ENCODE measurements around the gene SNX8.

DNA sequence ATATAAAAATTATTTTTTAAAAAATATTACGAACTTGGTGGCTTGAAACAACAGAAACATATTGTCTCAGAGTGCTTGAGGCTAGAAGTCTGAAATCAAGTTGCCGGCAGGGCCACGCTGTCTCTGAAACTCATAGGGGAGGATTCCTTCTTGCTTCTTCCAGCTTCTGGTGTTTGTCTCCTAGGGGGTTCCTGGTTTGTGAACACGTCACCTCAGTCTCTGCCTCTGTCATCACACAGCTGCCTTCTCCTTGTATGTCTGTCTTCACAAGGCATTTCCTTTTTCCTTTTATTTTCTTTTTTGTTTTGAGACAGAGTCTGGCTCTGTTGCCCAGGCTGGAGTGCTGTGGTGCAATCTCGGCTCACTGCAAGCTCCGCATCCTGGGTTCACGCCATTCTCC is 12.7 kb upstream of the SNX8 start:
- no peak for TF ChIP-seq EP300 (IDR thresholded peaks at IDR 0.05)
- TF ChIP-seq, protein P1, sequence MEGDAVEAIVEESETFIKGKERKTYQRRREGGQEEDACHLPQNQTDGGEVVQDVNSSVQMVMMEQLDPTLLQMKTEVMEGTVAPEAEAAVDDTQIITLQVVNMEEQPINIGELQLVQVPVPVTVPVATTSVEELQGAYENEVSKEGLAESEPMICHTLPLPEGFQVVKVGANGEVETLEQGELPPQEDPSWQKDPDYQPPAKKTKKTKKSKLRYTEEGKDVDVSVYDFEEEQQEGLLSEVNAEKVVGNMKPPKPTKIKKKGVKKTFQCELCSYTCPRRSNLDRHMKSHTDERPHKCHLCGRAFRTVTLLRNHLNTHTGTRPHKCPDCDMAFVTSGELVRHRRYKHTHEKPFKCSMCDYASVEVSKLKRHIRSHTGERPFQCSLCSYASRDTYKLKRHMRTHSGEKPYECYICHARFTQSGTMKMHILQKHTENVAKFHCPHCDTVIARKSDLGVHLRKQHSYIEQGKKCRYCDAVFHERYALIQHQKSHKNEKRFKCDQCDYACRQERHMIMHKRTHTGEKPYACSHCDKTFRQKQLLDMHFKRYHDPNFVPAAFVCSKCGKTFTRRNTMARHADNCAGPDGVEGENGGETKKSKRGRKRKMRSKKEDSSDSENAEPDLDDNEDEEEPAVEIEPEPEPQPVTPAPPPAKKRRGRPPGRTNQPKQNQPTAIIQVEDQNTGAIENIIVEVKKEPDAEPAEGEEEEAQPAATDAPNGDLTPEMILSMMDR (IDR thresholded peaks at IDR 0.05): no peak
